ENCODE results near the gene PDZD7. TPM values are rescaled to one million over a fixed set of nuclear protein-coding genes. Genes with fewer than 3 reads are reported as not detected.

PDZD7 gene
- total RNA-seq, 1 experiment from 2014 or later: 6.1 TPM

DNA sequence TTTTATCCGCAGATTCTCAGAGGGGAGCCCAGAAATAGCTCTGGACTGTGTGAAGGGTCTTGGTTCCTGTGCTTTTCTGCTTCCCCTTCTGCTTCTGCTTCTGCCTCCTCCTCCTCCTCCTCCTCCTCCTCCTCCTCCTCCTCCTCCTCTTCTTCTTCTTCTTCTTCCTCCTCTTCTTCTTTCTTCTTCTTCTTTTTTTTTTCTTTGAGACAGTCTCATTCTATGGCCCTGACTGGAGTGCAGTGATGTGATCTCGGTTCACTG lies 11.6 kb downstream of the PDZD7 start:
- DNase-seq (ENCODE audit: low read depth, low spot score): no peak
- no peak for ATAC-seq
- no peaks in the 10 kb centered on the region for H4K20me1 ChIP-seq (ENCODE audit: insufficient read depth)
- RAD21 ChIA-PET (ENCODE audit: low non-redundant PET in 1 of 2, low total read pairs in 2 of 2, uncharacterized antibody in 2 of 2, unreplicated experiment in 2 of 2): interaction anchor here (0.6 to 2.0 kb wide), 8 partner anchors 20 to 123 kb away, joined by 3 to 9 read pairs (median 6); no protein-coding TSS in a partner anchor
- H3K27ac ChIP-seq (ENCODE audit: low read depth, low read length): no peak overlapping the region
- H3K4me3 ChIP-seq (replicated peaks in 1 of 2; ENCODE audit: low read depth in 1 of 2, low read length in 2 of 2): peak overlapping the region in 1 of 2 experiments; percentile 38; a peak in 1 of 4 replicates
- H3K4me1 ChIP-seq (ENCODE audit: control insufficient read depth in 1 of 2, insufficient read depth in 2 of 2, low read length in 2 of 2): peaks cover 3 to 24% of the 10 kb centered on the region in 2 experiments; a peak in 3 of 4 replicates
- POLR2A ChIA-PET: interaction anchor here (0.8 to 1.5 kb wide), 3 partner anchors 12 to 48 kb away, joined by 3 to 5 read pairs (median 3); no protein-coding TSS in a partner anchor
- H3K9me2 ChIP-seq (ENCODE audit: insufficient read depth): no peaks in the 10 kb centered on the region
- peak overlapping the region; percentile 65 for H3K4me2 ChIP-seq (ENCODE audit: low read length)
- BruUV-seq (replicated peaks): no TSS peak
- no peaks in the 10 kb centered on the region for H3K36me3 ChIP-seq (ENCODE audit: control insufficient read depth in 1 of 2, insufficient read depth in 2 of 2, low read length in 2 of 2)
- TF ChIP-seq SIN3A (IDR thresholded peaks at IDR 0.05; ENCODE audit: low read depth): no peak
- no peak for TF ChIP-seq ELF1 (IDR thresholded peaks at IDR 0.05; ENCODE audit: borderline replicate concordance, low read depth)
- no peak for TF ChIP-seq ZFX (IDR thresholded peaks at IDR 0.05)
- TF ChIP-seq POLR2A (IDR thresholded peaks at IDR 0.05; ENCODE audit: borderline replicate concordance, extremely low read depth, insufficient read depth, insufficient read length): no peak
- TF ChIP-seq, protein P1, sequence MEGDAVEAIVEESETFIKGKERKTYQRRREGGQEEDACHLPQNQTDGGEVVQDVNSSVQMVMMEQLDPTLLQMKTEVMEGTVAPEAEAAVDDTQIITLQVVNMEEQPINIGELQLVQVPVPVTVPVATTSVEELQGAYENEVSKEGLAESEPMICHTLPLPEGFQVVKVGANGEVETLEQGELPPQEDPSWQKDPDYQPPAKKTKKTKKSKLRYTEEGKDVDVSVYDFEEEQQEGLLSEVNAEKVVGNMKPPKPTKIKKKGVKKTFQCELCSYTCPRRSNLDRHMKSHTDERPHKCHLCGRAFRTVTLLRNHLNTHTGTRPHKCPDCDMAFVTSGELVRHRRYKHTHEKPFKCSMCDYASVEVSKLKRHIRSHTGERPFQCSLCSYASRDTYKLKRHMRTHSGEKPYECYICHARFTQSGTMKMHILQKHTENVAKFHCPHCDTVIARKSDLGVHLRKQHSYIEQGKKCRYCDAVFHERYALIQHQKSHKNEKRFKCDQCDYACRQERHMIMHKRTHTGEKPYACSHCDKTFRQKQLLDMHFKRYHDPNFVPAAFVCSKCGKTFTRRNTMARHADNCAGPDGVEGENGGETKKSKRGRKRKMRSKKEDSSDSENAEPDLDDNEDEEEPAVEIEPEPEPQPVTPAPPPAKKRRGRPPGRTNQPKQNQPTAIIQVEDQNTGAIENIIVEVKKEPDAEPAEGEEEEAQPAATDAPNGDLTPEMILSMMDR (IDR thresholded peaks at IDR 0.05 in 2 of 3, conservative IDR thresholded peaks at IDR 0.05 in 1 of 3; ENCODE audit: borderline replicate concordance in 1 of 3, insufficient read depth in 1 of 3, low read depth in 2 of 3, low read length in 2 of 3): no peak
- TF ChIP-seq POLR2AphosphoS5 (IDR thresholded peaks at IDR 0.05; ENCODE audit: low read depth, low read length): no peak
- TF ChIP-seq, protein P2, sequence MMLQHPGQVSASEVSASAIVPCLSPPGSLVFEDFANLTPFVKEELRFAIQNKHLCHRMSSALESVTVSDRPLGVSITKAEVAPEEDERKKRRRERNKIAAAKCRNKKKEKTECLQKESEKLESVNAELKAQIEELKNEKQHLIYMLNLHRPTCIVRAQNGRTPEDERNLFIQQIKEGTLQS (IDR thresholded peaks at IDR 0.05): no peak
- no peak for TF ChIP-seq EZH2 (IDR thresholded peaks at IDR 0.05)
- TF ChIP-seq EZH2phosphoT487 (IDR thresholded peaks at IDR 0.05; ENCODE audit: borderline replicate concordance): no peak
- TF ChIP-seq, protein P3, sequence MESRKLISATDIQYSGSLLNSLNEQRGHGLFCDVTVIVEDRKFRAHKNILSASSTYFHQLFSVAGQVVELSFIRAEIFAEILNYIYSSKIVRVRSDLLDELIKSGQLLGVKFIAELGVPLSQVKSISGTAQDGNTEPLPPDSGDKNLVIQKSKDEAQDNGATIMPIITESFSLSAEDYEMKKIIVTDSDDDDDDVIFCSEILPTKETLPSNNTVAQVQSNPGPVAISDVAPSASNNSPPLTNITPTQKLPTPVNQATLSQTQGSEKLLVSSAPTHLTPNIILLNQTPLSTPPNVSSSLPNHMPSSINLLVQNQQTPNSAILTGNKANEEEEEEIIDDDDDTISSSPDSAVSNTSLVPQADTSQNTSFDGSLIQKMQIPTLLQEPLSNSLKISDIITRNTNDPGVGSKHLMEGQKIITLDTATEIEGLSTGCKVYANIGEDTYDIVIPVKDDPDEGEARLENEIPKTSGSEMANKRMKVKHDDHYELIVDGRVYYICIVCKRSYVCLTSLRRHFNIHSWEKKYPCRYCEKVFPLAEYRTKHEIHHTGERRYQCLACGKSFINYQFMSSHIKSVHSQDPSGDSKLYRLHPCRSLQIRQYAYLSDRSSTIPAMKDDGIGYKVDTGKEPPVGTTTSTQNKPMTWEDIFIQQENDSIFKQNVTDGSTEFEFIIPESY (IDR thresholded peaks at IDR 0.05; ENCODE audit: extremely low read depth, insufficient replicate concordance, low read length): no peak
- no peak for TF ChIP-seq CBX3 (IDR thresholded peaks at IDR 0.05; ENCODE audit: low read depth)
- no peak for TF ChIP-seq SRF (IDR thresholded peaks at IDR 0.05; ENCODE audit: low read depth)
- TF ChIP-seq, protein P4, sequence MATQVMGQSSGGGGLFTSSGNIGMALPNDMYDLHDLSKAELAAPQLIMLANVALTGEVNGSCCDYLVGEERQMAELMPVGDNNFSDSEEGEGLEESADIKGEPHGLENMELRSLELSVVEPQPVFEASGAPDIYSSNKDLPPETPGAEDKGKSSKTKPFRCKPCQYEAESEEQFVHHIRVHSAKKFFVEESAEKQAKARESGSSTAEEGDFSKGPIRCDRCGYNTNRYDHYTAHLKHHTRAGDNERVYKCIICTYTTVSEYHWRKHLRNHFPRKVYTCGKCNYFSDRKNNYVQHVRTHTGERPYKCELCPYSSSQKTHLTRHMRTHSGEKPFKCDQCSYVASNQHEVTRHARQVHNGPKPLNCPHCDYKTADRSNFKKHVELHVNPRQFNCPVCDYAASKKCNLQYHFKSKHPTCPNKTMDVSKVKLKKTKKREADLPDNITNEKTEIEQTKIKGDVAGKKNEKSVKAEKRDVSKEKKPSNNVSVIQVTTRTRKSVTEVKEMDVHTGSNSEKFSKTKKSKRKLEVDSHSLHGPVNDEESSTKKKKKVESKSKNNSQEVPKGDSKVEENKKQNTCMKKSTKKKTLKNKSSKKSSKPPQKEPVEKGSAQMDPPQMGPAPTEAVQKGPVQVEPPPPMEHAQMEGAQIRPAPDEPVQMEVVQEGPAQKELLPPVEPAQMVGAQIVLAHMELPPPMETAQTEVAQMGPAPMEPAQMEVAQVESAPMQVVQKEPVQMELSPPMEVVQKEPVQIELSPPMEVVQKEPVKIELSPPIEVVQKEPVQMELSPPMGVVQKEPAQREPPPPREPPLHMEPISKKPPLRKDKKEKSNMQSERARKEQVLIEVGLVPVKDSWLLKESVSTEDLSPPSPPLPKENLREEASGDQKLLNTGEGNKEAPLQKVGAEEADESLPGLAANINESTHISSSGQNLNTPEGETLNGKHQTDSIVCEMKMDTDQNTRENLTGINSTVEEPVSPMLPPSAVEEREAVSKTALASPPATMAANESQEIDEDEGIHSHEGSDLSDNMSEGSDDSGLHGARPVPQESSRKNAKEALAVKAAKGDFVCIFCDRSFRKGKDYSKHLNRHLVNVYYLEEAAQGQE (IDR thresholded peaks at IDR 0.05; ENCODE audit: low read depth): no peak
- TF ChIP-seq SP1 (IDR thresholded peaks at IDR 0.05; ENCODE audit: low read depth): no peak
- H2AFZ ChIP-seq (ENCODE audit: low read depth, low read length, poor library complexity, severe bottlenecking): peak overlapping the region; percentile 56
- no peaks in the 10 kb centered on the region for H3K9me3 ChIP-seq (ENCODE audit: control insufficient read depth in 1 of 2, insufficient read depth in 1 of 2, low read depth in 1 of 2, low read length in 2 of 2)
- intact Hi-C loops (cut with micrococcal nuclease): loop anchor here (2.0 to 10.0 kb wide), 3 partner anchors 47 to 675 kb away; partner anchors contain the start of genes PAX2 and SCD
- H3K27me3 ChIP-seq (ENCODE audit: insufficient read depth, low read length): no peaks in the 10 kb centered on the region
- H3K9ac ChIP-seq (ENCODE audit: low read length): peak overlapping the region; percentile 56; the same call in 1 of the 2 replicates
- CTCF ChIA-PET: interaction anchor here (0.6 to 4.0 kb wide), 22 partner anchors 8 to 760 kb away, joined by 3 to 44 read pairs (median 6); partner anchors contain the start of genes KAZALD1, LZTS2, PDZD7 and SFXN3
- no peaks in the 10 kb centered on the region for H3K79me2 ChIP-seq (ENCODE audit: insufficient read depth, low read length)
